NCI-H2196 (cell line): ENCODE measurements around the gene COQ3.

Experiments used
- DNase-seq: peaks from one replicate; lab custom pipeline; 2025; ENCODE audit not compliant: unreplicated experiment; lab: John Stamatoyannopoulos, UW

COQ3 gene

DNA sequence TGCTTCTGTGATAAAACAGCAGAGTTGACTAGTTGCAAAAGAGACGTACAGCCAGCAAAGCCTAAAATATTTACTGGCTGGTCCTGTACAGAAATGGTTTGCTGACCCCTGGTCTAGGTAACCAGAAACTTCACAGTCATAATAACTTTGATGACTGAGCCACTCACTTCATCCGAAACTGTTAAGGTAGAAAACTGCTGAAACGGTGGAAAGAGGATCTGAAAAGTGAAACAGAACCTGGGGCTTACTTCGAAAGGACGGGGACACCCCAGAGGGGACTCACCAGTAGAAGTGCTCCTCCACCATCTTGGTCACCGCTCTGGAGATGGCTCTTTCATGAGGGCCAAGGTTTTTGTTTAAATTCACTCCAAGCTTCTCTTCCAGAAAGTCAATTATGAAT lies 60.9 kb downstream of the COQ3 start:
- no peak for DNase-seq

DNA sequence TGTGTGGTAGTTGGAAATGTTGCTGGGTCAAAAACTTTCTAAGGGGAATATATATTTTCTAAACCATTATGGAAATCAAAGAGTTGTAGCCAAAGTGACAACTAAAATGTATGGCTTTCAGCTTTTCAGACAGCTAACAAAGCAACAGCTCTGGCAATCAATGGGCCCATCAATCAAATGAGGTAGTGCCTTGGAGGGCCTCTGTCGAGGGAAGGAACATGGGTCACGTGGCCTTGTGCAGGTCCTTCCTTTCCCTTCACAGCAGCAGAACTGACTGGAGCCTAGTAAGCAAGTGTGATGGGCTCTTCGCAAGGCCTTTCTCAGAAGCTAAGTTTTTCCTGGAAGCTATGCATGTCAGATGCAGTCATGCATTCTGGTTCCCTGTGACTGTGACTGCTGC lies 62.5 kb downstream of the COQ3 start:
- no peak for DNase-seq

DNA sequence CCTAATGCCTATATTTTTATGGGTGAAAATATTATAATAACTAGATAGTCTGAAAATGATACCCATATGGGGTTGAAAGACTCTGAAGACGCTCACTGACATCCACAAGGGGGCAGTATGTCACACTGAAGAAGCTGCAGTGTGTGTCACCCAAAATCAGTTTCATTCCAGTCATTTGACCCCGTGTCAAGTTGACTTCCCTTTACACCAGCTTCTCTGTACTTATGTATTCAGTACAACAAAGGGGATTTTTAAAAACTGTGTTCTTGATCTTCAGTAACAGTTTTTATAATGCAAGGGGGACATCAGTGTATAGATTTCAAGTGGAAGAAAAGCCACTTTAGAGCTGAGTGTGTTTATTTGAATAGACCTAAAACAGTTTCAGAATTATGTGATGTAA lies 63.8 kb downstream of the COQ3 start:
- DNase-seq: peak; percentile 62

DNA sequence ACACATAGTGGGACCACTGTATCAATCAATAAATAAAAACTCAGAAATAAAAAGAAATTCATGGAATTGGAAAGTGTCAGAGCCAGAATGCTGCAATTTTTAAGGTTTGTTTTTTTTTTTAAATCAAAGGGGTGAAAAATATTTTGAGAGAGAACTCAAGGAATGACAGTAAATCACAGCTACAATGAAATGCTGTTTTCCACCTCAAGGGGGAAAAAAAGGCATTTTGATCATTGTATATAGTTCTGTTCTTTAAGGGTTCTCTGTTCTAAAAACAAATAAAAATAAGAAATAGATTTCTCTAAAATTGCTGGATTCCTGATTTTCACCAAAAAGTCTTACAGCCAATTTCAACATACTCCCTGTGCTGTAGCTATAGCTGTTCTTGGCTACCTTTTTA lies 69.0 kb downstream of the COQ3 start:
- no peak for DNase-seq
